Testis (tissue), 5 donors: ENCODE measurements around the gene CTNNA2. TPM values are rescaled to one million over a fixed set of nuclear protein-coding genes. Genes with fewer than 3 reads are reported as not detected.

Experiments
- DNase-seq: peaks from one replicate; pipeline ENCODE4 v3.0.0-alpha.2; 2019
- H3K27ac ChIP-seq, 2 donors: fragments of 200-600 bp; sonication (generic); one replicate each; pipeline ENCODE4 v1.5.1; 2019
- H3K27me3 ChIP-seq: fragments of 200-600 bp; sonication (generic); one replicate; pipeline ENCODE4 v1.5.1; 2019
- H3K36me3 ChIP-seq: fragments of 200-600 bp; sonication (generic); one replicate; pipeline ENCODE4 v1.5.1; 2017; ENCODE audit warnings: low read depth; ENCODE audit errors: missing control alignments
- H3K4me1 ChIP-seq: fragments of 200-600 bp; sonication (generic); one replicate; pipeline ENCODE4 v1.5.1; 2019
- H3K4me3 ChIP-seq, 2 donors: fragments of 200-600 bp; sonication (generic); one replicate each; pipeline ENCODE4 v1.5.1; 2017 to 2019
- H3K9me3 ChIP-seq: fragments of 200-600 bp; sonication (generic); one replicate; pipeline ENCODE4 v1.5.1; 2017
- POLR2A ChIP-seq: fragments of 450-650 bp; IDR thresholded peaks from one replicate; pipeline ENCODE4 v1.6.1; 2017; ENCODE audit warnings: antibody characterized with exemption, mild to moderate bottlenecking, moderate library complexity
- WGBS, 2 donors: methylation state at CpG; one replicate each; pipeline ENCODE4 v1.1.5; 2018; 5-methylcytosine and 5-hydroxymethylcytosine counted together
- intact Hi-C: fragments of 100-400 bp; cut with DNase I; formaldehyde crosslinking; loops from one replicate; pipeline ENCODE4 v1.15.1; 2023; ENCODE audit warnings: low total_unique reads
- long read RNA-seq, 2 donors: transcript quantifications; one replicate each; lab custom pipeline, GENCODE V29; 2026
- polyA plus RNA-seq: library from polyadenylated mRNA; stranded (reverse); fragments of 350-450 nt; fragmentation: Illumina TruSeq; extraction: RNeasy Lipid Tissue Mini Kit (QIAGEN cat#74804); gene quantifications from one replicate; pipeline ENCODE4 v1.2.3, GENCODE V29; 2014; ENCODE audit warnings: low read depth, low replicate concordance; ENCODE audit not compliant: insufficient read depth
- total RNA-seq, 2 donors: library from RNA; depleted of rRNA; stranded (reverse); fragments of >200 nt; gene quantifications; one replicate each; pipeline ENCODE4 v1.2.3, GENCODE V29; 2016
- TF ChIP-seq, protein P1 (sequence below), 3 experiments: fragments of 450-650 bp in 2 of 3; fragments of 200-600 bp in 1 of 3; sonication (generic) in 1 of 3; IDR thresholded peaks; one replicate each; pipeline ENCODE4 v1.5.1; 2016 to 2019; ENCODE audit warnings: antibody characterized with exemption in 3 of 3, mild to moderate bottlenecking in 2 of 3, moderate library complexity in 1 of 3

Gene CTNNA2
- total RNA-seq: 10 to 100 TPM; 36.8 to 43.4 TPM
- 44.5 TPM for polyA plus RNA-seq
- long read RNA-seq, donor 1: 0 reads
- long read RNA-seq, donor 2: 0 reads

DNA sequence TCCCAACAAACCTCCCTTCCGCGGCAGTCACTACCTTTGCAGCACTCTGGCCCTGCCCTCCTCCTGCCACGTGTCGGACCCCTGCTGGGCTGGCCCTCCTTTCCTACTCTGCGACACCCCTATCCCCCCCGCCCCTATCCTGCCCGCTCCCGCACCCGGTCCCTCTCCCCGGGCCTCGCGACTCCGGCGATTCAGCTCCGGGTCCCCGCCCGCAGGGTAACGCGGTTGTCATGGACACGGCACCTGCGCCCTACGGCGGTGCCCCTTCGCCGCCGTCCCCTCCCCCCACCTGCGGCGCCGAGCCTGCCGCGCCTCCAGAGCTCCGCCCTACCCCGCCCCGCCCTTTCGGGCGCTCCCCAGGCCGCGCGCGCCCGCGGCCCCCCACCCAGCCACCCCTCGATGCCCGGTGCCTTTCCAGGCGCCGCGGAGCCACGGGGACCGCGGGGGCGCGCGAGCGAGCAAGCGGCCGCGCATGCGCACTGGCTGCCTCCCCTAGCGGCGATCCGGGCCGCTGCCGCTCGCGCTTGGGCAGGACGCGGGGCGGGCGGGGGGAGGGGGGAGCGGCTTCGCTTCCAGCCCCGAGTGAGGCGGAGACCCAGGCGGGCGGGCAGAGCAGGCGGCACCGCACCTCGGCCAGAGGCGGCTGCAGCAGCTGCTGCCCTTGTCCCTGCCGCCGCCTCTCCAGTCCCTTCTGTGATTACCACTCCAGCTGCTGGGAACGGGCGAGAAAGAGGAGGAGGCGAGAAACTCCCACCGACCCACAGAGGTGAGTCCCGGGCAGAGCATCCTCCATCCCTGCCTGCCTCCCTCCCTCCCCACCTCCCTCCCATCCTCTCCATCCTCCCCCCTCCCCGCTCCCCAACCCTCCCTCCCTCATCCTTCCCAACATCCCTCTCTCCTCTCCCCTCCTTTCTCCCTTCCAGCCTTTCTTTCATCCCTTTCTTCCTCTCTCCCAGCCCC, at the start of gene CTNNA2:
CTNNA2 (plus strand) TSS at position 610 of the 960 bp plus-strand sequence.
- intact Hi-C loops: no loop called here
- WGBS, 2 donors: 0 to 1% methylated on average over 23 to 37 of the region's 87 CpGs
- Histone ChIP-seq H3K27me3 (no peaks in the 10 kb centered on the region), H3K4me1 (no peaks in the 10 kb centered on the region), H3K9me3 (no peaks in the 10 kb centered on the region), H3K4me3 (peak within 1 kb of the TSS; percentile 56 to 71), H3K36me3 (no peaks in the 10 kb centered on the region), H3K27ac (peak within 1 kb of the TSS; percentile 57 to 63)
- TF ChIP-seq POLR2A: no peak
- TF ChIP-seq, protein P1, sequence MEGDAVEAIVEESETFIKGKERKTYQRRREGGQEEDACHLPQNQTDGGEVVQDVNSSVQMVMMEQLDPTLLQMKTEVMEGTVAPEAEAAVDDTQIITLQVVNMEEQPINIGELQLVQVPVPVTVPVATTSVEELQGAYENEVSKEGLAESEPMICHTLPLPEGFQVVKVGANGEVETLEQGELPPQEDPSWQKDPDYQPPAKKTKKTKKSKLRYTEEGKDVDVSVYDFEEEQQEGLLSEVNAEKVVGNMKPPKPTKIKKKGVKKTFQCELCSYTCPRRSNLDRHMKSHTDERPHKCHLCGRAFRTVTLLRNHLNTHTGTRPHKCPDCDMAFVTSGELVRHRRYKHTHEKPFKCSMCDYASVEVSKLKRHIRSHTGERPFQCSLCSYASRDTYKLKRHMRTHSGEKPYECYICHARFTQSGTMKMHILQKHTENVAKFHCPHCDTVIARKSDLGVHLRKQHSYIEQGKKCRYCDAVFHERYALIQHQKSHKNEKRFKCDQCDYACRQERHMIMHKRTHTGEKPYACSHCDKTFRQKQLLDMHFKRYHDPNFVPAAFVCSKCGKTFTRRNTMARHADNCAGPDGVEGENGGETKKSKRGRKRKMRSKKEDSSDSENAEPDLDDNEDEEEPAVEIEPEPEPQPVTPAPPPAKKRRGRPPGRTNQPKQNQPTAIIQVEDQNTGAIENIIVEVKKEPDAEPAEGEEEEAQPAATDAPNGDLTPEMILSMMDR (IDR thresholded peaks at IDR 0.05): peak in 2 of 3 experiments; percentile 40 to 45
- peak; percentile 79 for DNase-seq

DNA sequence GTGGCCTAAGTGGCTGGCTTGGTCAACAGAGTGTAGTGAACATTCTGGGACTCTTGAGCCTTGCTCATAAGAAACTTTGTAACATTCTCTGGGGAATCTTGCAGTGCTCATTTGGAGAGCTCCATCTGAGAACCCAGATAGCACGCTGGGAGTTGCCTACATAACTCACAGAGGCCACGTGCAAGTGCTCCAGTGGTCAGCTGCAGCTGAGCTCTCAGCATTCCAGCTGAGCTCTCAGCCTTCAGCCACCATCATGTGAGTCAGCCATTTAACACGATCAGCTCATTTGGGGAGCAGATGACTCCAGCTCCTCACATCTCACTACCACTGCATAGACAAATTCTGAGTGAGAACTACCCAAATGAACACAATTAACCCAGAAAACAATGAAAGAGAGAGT, 25.5 kb upstream of the CTNNA2 start:
- DNase-seq: peak; percentile 94
- 39 to 49% methylated on average over 3 of the region's 3 CpGs for WGBS, 2 donors
- H3K4me1 ChIP-seq: no peaks in the 10 kb centered on the region
- intact Hi-C loops: no loop called here
- H3K36me3 ChIP-seq: no peaks in the 10 kb centered on the region
- H3K27ac ChIP-seq: no peak overlapping the region
- H3K4me3 ChIP-seq: no peak overlapping the region
- TF ChIP-seq, protein P1 (IDR thresholded peaks at IDR 0.05): no peak
- no peak for TF ChIP-seq POLR2A
- no peaks in the 10 kb centered on the region for H3K27me3 ChIP-seq
- no peaks in the 10 kb centered on the region for H3K9me3 ChIP-seq

DNA sequence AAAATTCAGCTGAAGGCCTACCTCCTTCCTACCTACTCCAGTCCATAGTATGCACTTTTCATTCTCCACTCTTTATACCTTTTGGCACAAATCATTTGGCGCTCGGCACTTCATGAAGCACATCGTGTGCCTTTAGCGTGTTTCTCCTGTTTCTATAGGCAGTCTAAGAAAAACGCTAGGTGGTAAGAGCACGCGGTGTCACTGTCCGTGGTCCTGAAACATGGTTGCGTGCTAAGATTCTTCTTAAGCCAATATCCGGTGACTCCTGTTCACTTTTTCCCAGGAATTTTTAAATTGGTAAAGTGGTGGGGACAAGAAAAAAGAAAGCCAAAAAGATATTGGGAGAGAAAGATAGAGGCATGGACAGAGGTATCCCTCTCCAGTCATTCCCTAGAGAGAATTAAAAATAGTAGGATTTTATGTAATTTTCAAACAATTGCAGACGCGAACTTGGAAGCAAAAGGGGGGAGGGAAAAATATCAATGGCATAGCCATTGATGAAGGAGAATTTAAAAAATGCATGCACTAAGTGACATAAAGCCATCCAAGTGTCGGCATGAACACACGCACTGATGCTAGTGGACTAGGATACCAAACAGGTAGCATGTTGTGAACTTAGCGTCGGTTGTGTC, 1.4 kb upstream of the CTNNA2 start:
- peak; percentile 80 for DNase-seq
- H3K4me3 ChIP-seq: no peak overlapping the region

DNA sequence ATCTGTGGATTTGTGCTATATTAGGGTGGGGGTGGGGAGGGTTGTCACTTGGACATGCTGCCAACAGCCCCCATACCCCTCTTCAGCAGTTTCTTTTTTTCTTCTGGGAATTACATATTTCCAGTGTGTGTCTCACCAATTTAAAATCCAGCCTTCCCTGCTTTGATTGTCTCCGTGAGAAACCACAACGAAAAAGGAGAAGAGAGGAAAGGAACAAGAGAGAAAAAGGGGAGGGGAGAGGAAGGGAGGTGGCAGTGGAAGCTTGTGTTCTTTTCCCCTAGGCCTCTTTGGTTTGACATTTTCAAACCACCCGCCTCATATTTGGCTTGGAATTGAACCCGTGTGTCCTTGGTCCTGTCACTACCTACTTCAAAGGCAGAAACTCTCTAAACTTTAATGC, 860 bp downstream of the CTNNA2 start:
- Histone ChIP-seq H3K4me1 (no peaks in the 10 kb centered on the region), H3K27ac (no peak overlapping the region), H3K36me3 (no peaks in the 10 kb centered on the region), H3K27me3 (no peaks in the 10 kb centered on the region), H3K4me3 (peak overlapping the region in 1 of 2 donors; percentile 71), H3K9me3 (no peaks in the 10 kb centered on the region)
- 9 to 14% methylated on average over 4 of the region's 4 CpGs for WGBS, 2 donors
- TF ChIP-seq, protein P1 (IDR thresholded peaks at IDR 0.05): no peak
- TF ChIP-seq POLR2A: no peak
- DNase-seq: no peak
- intact Hi-C loops: no loop called here

More for the DNA sequence above, 1.4 kb upstream of the CTNNA2 start:
- TF ChIP-seq POLR2A: no peak
- TF ChIP-seq, protein P1 (IDR thresholded peaks at IDR 0.05): no peak
- H3K27ac ChIP-seq: no peak overlapping the region
- intact Hi-C loops: no loop called here
- no peaks in the 10 kb centered on the region for H3K9me3 ChIP-seq
- no peaks in the 10 kb centered on the region for H3K36me3 ChIP-seq
- no peaks in the 10 kb centered on the region for H3K27me3 ChIP-seq
- H3K4me1 ChIP-seq: no peaks in the 10 kb centered on the region
- 14 to 21% methylated on average over 16 of the region's 16 CpGs for WGBS, 2 donors
